H1 (cell line): ENCODE results near the gene DVL1.

Experiments
- EGR1 ChIP-seq: IDR thresholded peaks from 2 replicates; pipeline ENCODE4 v1.6.1; 2011; ENCODE audit warnings: low read depth, low read length, borderline replicate concordance
- TAF1 ChIP-seq: IDR thresholded peaks from 2 replicates; pipeline ENCODE4 v1.6.1; 2011; ENCODE audit warnings: mild to moderate bottlenecking, low read depth, low read length

- TF ChIP-seq TAF1: no peak
- no peak for TF ChIP-seq EGR1
These were observed 38.7 kb downstream of the DVL1 start for GRCh38 chr1:1310476-1311053.
